GM12878 (cell line): ENCODE data around the gene RGL1. TPM values are rescaled to one million over a fixed set of nuclear protein-coding genes. Genes with fewer than 3 reads are reported as not detected.
A peak's percentile ranks its signal among the peaks of the same experiment; 100 is the strongest.

Experiments
- ATAC-seq: fragments of 200-7000 bp; cut with Tn5 transposase; 3 replicates; pipeline ENCODE4 v1.9.1; 2020; ENCODE audit warnings: mild to moderate bottlenecking, moderate library complexity
- BruUV-seq: library from RNA; stranded (reverse); fragments of 400-500 nt; replicated peaks from 2 replicates; lab custom pipeline; 2021; lab: Mats Ljungman, UMichigan
- CTCF ChIA-PET: fragments of 300-600 bp; sonication (Branson Sonifier 250); formaldehyde crosslinking; extraction: SDS; loops from one replicate; lab custom pipeline; 2021; ENCODE audit warnings: inconsistent platforms; lab: Yijun Ruan, JAX
- POLR2A ChIA-PET: fragments of 350-600 bp; formaldehyde crosslinking; extraction: SDS; loops from one replicate; lab custom pipeline; 2021; ENCODE audit warnings: inconsistent platforms; lab: Charles Lee
- RAD21 ChIA-PET: fragments of 300-600 bp; sonication (Branson Sonifier 250); formaldehyde crosslinking; loops from one replicate; lab custom pipeline; 2023; ENCODE audit warnings: antibody characterized with exemption; ENCODE audit not compliant: unreplicated experiment; lab: Charles Lee
- SMC1A ChIA-PET: fragments of 300-600 bp; sonication (Branson Sonifier 250); formaldehyde crosslinking; loops from one replicate; lab custom pipeline; 2023; ENCODE audit not compliant: unreplicated experiment, uncharacterized antibody; lab: Charles Lee
- DNase-seq: peaks from one replicate; pipeline ENCODE4 v3.0.0-alpha.2; 2011; ENCODE audit warnings: low read depth, low spot score
- FAIRE-seq: peaks from 3 replicates; lab custom pipeline; 2011; peaks lifted over from hg19 to GRCh38; lab: Jason Lieb, UNC
- H2AFZ ChIP-seq: 2 replicates; pipeline ENCODE4 v1.6.0; 2011; ENCODE audit warnings: low read depth, low read length, control low read depth; ENCODE audit not compliant: control insufficient read depth
- H3K27ac ChIP-seq: 2 replicates; pipeline ENCODE4 v1.5.1; 2011; ENCODE audit warnings: control low read depth; ENCODE audit not compliant: control insufficient read depth, insufficient read depth
- H3K27me3 ChIP-seq, 2 experiments: replicated peaks in 1 of 2; 2 replicates each; pipeline versions ENCODE4 v1.6.0 to v1.6.1; 2011; ENCODE audit warnings: low read length in 1 of 2; ENCODE audit not compliant: control insufficient read depth in 2 of 2, insufficient read depth in 2 of 2
- H3K36me3 ChIP-seq, 2 experiments: 2 replicates each; pipeline ENCODE4 v1.5.1; 2011; ENCODE audit warnings: low read length in 1 of 2; ENCODE audit not compliant: control insufficient read depth in 2 of 2, insufficient read depth in 2 of 2
- H3K4me1 ChIP-seq: 2 replicates; pipeline ENCODE4 v1.6.1; 2011; ENCODE audit warnings: mild to moderate bottlenecking, low read length, moderate library complexity, mixed read lengths; ENCODE audit not compliant: control insufficient read depth, insufficient read depth
- H3K4me2 ChIP-seq: 2 replicates; pipeline ENCODE4 v1.6.0; 2011; ENCODE audit warnings: control low read depth; ENCODE audit not compliant: control insufficient read depth, insufficient read depth
- H3K4me3 ChIP-seq: fragments of 200-600 bp; sonication (generic); 2 replicates; pipeline ENCODE4 v1.5.1; 2016
- H3K79me2 ChIP-seq: 2 replicates; pipeline ENCODE4 v1.6.0; 2011; ENCODE audit warnings: low read length; ENCODE audit not compliant: control insufficient read depth, insufficient read depth
- H3K9ac ChIP-seq: 2 replicates; pipeline ENCODE4 v1.8.0; 2011; ENCODE audit warnings: low read length, control low read depth, mixed read lengths; ENCODE audit not compliant: control insufficient read depth, insufficient read depth
- H3K9me3 ChIP-seq: replicated peaks from 3 replicates; pipeline ENCODE4 v1.5.1; 2011; ENCODE audit warnings: mild to moderate bottlenecking, low read length; ENCODE audit not compliant: control insufficient read depth, insufficient read depth
- H4K20me1 ChIP-seq: 2 replicates; pipeline ENCODE4 v1.6.0; 2011; ENCODE audit not compliant: control insufficient read depth, insufficient read depth
- IKZF1 ChIP-seq: fragments of 450-650 bp; conservative IDR thresholded peaks from 2 replicates; pipeline ENCODE4 v1.6.1; 2017; ENCODE audit warnings: antibody characterized with exemption, mild to moderate bottlenecking
- PAX5 ChIP-seq: IDR thresholded peaks from 2 replicates; pipeline ENCODE4 v1.6.1; 2011; ENCODE audit warnings: low read depth, low read length, borderline replicate concordance
- POLR2A ChIP-seq: IDR thresholded peaks from 2 replicates; pipeline ENCODE4 v1.6.1; 2011; ENCODE audit warnings: low read depth, mild to moderate bottlenecking, low read length
- POLR2AphosphoS5 ChIP-seq: IDR thresholded peaks from 2 replicates; pipeline ENCODE4 v1.6.1; 2011; ENCODE audit warnings: mild to moderate bottlenecking, low read length, inconsistent platforms
- POU2F2 ChIP-seq: IDR thresholded peaks from 3 replicates; pipeline ENCODE4 v1.6.1; 2011; ENCODE audit warnings: low read depth, mild to moderate bottlenecking, low read length, borderline replicate concordance
- SMAD1 ChIP-seq: fragments of 450-650 bp; IDR thresholded peaks from 2 replicates; pipeline ENCODE4 v1.6.1; 2018; ENCODE audit warnings: mild to moderate bottlenecking, low read depth; ENCODE audit not compliant: partially characterized antibody
- ZNF274 ChIP-seq: IDR thresholded peaks from one replicate; pipeline ENCODE4 v1.8.0; 2011; ENCODE audit not compliant: insufficient read length, insufficient read depth
- WGBS: methylation state at CpG from one replicate; pipeline ENCODE4 v1.1.6; 2016; ENCODE audit warnings: low lambda C conversion rate; ENCODE audit not compliant: insufficient replicate concordance, insufficient coverage; ENCODE audit errors: missing lambda C conversion rate; 5-methylcytosine and 5-hydroxymethylcytosine counted together
- in situ Hi-C: fragments of 300-500 bp; cut with MboI; formaldehyde crosslinking; loops from 9 replicates; pipeline ENCODE4 v1.14.3; 2018; ENCODE audit warnings: mixed read lengths
- intact Hi-C: fragments of 100-400 bp; cut with micrococcal nuclease; formaldehyde crosslinking; loops from one replicate; pipeline ENCODE4 v1.14.2; 2022; ENCODE audit not compliant: unreplicated experiment
- polyA plus RNA-seq, 11 experiments: library from polyadenylated mRNA; depleted of rRNA in 4 of 11; unstranded in 6 of 11; stranded (reverse) in 5 of 11; fragments of >200 nt; fragmentation: Nextera tagmentation in 4 of 11; fragmentation: Illumina TruSeq in 1 of 11; extraction: Ambion mirVana in 4 of 11; extraction: Trizol in 1 of 11; gene quantifications; 1 replicate in 1 of 11; 2 replicates in 10 of 11; pipeline versions ENCODE4 v1.2.1 to v1.2.3, GENCODE V29; 2011 to 2016; ENCODE audit warnings: inconsistent platforms in 2 of 11, missing spikeins in 2 of 11, low read depth in 1 of 11
- total RNA-seq, 4 experiments: library from RNA; depleted of rRNA in 3 of 4; stranded (reverse); fragments of >200 nt in 3 of 4; fragmentation: Illumina TruSeq in 1 of 4; extraction: Trizol in 1 of 4; gene quantifications; 2 replicates each; pipeline versions ENCODE4 v1.2.1 to v1.2.3, GENCODE V29; 2013 to 2021
- TF ChIP-seq, protein P1 (sequence below): IDR thresholded peaks from 2 replicates; pipeline ENCODE4 v1.6.1; 2011; ENCODE audit warnings: borderline replicate concordance, low read depth, mild to moderate bottlenecking, moderate library complexity, low read length; ENCODE audit not compliant: insufficient read depth, poor library complexity, severe bottlenecking
- TF ChIP-seq, protein P2 (sequence below): fragments of 450-650 bp; IDR thresholded peaks from 2 replicates; pipeline ENCODE4 v1.6.1; 2017; ENCODE audit warnings: mild to moderate bottlenecking

Gene RGL1
- total and polyA plus RNA-seq, 10 of the 15 experiments (the other 5 are each of a cell fraction or from before 2014, with no cell fraction given), result 8.1 to 25.0 (median 19.0) TPM

DNA sequence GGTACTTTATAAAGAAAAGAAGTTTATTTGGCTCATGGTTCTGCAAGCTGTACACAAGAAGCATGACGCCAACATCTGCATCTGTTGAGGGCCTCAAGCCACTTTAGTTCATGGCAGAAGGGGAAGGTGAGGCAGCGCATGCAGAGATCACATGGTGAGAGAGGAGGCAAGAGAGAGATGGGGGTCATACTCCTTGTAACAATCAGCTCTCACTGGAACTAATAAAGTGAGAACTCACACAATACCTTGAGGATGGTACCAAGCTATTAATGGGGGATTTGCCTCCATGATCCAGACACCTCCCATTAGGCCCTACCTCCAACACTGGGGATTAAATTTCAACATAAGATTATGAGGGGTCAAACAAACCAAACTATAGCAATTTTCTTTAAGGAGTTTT lies 3.3 kb upstream of the RGL1 start:
- no peak for FAIRE-seq
- H3K27me3 ChIP-seq, result no peaks in the 10 kb centered on the region
- H3K79me2 ChIP-seq, result peaks cover 19% of the 10 kb centered on the region
- ChIA-PET RAD21 (no interaction called here), CTCF (no interaction called here), POLR2A (no interaction called here), SMC1A (interaction anchor here (0.6 to 1.1 kb wide), 3 partner anchors 113 to 267 kb away, joined by 3 to 4 read pairs (median 3); no protein-coding TSS in a partner anchor)
- BruUV-seq, result no TSS peak
- ATAC-seq, result no peak
- no peak overlapping the region for H3K27ac ChIP-seq
- in situ Hi-C loops (no loop called here), intact Hi-C loops (no loop called here)
- no peak overlapping the region for H2AFZ ChIP-seq
- no peaks in the 10 kb centered on the region for H4K20me1 ChIP-seq
- no peak overlapping the region for H3K4me2 ChIP-seq
- no peaks in the 10 kb centered on the region for H3K36me3 ChIP-seq
- H3K4me3 ChIP-seq, result no peak overlapping the region
- H3K9me3 ChIP-seq, result peaks cover 14% of the 10 kb centered on the region
- 73% methylated on average over 2 of the region's 2 CpGs for WGBS
- no peak for DNase-seq
- no peaks in the 10 kb centered on the region; the same call in 1 of the 2 replicates for H3K4me1 ChIP-seq
- TF ChIP-seq, protein P1, sequence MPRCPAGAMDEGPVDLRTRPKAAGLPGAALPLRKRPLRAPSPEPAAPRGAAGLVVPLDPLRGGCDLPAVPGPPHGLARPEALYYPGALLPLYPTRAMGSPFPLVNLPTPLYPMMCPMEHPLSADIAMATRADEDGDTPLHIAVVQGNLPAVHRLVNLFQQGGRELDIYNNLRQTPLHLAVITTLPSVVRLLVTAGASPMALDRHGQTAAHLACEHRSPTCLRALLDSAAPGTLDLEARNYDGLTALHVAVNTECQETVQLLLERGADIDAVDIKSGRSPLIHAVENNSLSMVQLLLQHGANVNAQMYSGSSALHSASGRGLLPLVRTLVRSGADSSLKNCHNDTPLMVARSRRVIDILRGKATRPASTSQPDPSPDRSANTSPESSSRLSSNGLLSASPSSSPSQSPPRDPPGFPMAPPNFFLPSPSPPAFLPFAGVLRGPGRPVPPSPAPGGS, result no peak
- TF ChIP-seq ZNF274, result peak; percentile 61
- H3K9ac ChIP-seq, result no peak overlapping the region

DNA sequence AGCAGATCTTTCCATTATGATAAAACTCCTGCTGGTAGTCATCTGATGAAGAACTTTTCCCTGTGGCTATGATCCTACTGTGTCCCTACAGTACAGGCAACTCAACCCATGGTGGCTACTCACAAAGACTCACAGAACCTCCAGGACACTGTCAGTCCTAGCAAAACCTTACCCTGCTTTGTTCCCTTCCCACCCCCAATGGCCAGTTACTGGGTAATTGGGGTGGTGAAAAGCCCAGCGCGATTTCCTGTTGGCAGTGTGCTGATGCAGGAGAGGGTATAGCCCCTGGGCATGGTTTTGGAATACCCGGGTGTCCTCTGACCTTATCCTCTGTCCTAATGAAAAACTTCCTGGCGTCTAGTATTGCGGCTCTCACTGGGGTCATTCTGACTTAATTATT lies 533 bp upstream of the RGL1 start:
- intact Hi-C loops, result no loop called here
- peaks cover 46% of the 10 kb centered on the region for H3K79me2 ChIP-seq
- H3K4me2 ChIP-seq, result peak overlapping the region; percentile 32
- TF ChIP-seq POLR2A, result no peak
- TF ChIP-seq POLR2AphosphoS5, result no peak
- TF ChIP-seq, protein P1, result no peak
- TF ChIP-seq PAX5, result no peak
- TF ChIP-seq, protein P2, sequence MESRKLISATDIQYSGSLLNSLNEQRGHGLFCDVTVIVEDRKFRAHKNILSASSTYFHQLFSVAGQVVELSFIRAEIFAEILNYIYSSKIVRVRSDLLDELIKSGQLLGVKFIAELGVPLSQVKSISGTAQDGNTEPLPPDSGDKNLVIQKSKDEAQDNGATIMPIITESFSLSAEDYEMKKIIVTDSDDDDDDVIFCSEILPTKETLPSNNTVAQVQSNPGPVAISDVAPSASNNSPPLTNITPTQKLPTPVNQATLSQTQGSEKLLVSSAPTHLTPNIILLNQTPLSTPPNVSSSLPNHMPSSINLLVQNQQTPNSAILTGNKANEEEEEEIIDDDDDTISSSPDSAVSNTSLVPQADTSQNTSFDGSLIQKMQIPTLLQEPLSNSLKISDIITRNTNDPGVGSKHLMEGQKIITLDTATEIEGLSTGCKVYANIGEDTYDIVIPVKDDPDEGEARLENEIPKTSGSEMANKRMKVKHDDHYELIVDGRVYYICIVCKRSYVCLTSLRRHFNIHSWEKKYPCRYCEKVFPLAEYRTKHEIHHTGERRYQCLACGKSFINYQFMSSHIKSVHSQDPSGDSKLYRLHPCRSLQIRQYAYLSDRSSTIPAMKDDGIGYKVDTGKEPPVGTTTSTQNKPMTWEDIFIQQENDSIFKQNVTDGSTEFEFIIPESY, result no peak
- no peak for TF ChIP-seq POU2F2
- no peak for TF ChIP-seq IKZF1
- no peak for TF ChIP-seq SMAD1
- H3K4me1 ChIP-seq, result peaks cover 5% of the 10 kb centered on the region; the same call in 1 of the 2 replicates
- H2AFZ ChIP-seq, result no peak overlapping the region; the same call in none of the 2 replicates
- H3K27me3 ChIP-seq, result no peaks in the 10 kb centered on the region
- no peak for DNase-seq
- 98% methylated on average over 5 of the region's 5 CpGs for WGBS
- no peak for ATAC-seq
- H3K27ac ChIP-seq, result 0 out of 2 replicates have a peak overlapping the region, but pooled peaks have one; percentile 93
- ChIA-PET CTCF (no interaction called here), SMC1A (interaction anchor here (0.6 to 1.5 kb wide), 3 partner anchors 15 to 49 kb away, joined by 3 to 4 read pairs (median 3); no protein-coding TSS in a partner anchor), POLR2A (interaction anchor here (0.8 to 1.0 kb wide), 2 partner anchors 9 to 103 kb away, joined by 3 read pairs; no protein-coding TSS in a partner anchor), RAD21 (interaction anchor here (1.6 kb wide), 1 partner anchor 111 kb away, joined by 5 read pairs; no protein-coding TSS in a partner anchor)
- no peaks in the 10 kb centered on the region for H3K36me3 ChIP-seq
- in situ Hi-C loops, result no loop called here
- peaks cover 14% of the 10 kb centered on the region for H3K9me3 ChIP-seq
- no peak overlapping the region; the same call in 1 of the 2 replicates for H3K9ac ChIP-seq
- peak overlapping the region; percentile 90; the same call in 1 of the 2 replicates for H3K4me3 ChIP-seq
- H4K20me1 ChIP-seq, result no peaks in the 10 kb centered on the region
- no peak for FAIRE-seq
- no TSS peak for BruUV-seq
